Activated CD8-positive, alpha-beta memory T cell treated with anti-CD3 and anti-CD28 coated beads, Interleukin-2, amount 50 U/mL, for 4 hours (primary cell): ENCODE measurements around the gene LRRC45.

Source experiments
- DNase-seq: peaks from one replicate; pipeline ENCODE4 v3.0.0-alpha.2; 2020

LRRC45 gene

GRCh38 chr17:82053556-82054263, 30.6 kb downstream of the LRRC45 start:
- DNase-seq, result no peak

GRCh38 chr17:82054351-82055022, 31.4 kb downstream of the LRRC45 start:
- no peak for DNase-seq

- DNase-seq, result no peak
Measured at GRCh38 chr17:82055023-82055964, 32.2 kb downstream of the LRRC45 start.

- DNase-seq, result no peak
Measured at GRCh38 chr17:82055965-82056728, 33.0 kb downstream of the LRRC45 start.

- DNase-seq, result no peak
Measured at GRCh38 chr17:82056729-82057621, 33.9 kb downstream of the LRRC45 start.

- DNase-seq, result no peak
Measured at GRCh38 chr17:82058230-82058854, 35.2 kb downstream of the LRRC45 start.

GRCh38 chr17:82058855-82059249, 35.7 kb downstream of the LRRC45 start:
- no peak for DNase-seq

GRCh38 chr17:82059272-82060000, 36.3 kb downstream of the LRRC45 start:
- DNase-seq, result no peak

GRCh38 chr17:82060001-82060380, 36.9 kb downstream of the LRRC45 start:
- no peak for DNase-seq

- DNase-seq, result no peak
Measured at GRCh38 chr17:82060614-82061013, 37.5 kb downstream of the LRRC45 start.

GRCh38 chr17:82061047-82061925, 38.2 kb downstream of the LRRC45 start:
- DNase-seq, result no peak

GRCh38 chr17:82062076-82062983, 39.2 kb downstream of the LRRC45 start:
- DNase-seq, result no peak

GRCh38 chr17:82062984-82063368, 39.9 kb downstream of the LRRC45 start:
- DNase-seq, result no peak

GRCh38 chr17:82063424-82064415, 40.6 kb downstream of the LRRC45 start:
- no peak for DNase-seq

GRCh38 chr17:82064433-82065192, 41.5 kb downstream of the LRRC45 start:
- no peak for DNase-seq

- DNase-seq, result peak; percentile 51
Measured at GRCh38 chr17:82065193-82065637, 42.1 kb downstream of the LRRC45 start.
